HepG2 (cell line): ENCODE results near the gene GMPPA. TPM values are rescaled to one million over a fixed set of nuclear protein-coding genes. Genes with fewer than 3 reads are reported as not detected.

Experiments used
- ATAC-seq: fragments of 200-7000 bp; cut with Tn5 transposase; 3 replicates; pipeline ENCODE4 v1.9.1; 2020; ENCODE audit warnings: mild to moderate bottlenecking, moderate library complexity
- BruUV-seq: library from RNA; stranded (reverse); fragments of 400-500 nt; replicated peaks from 2 replicates; lab custom pipeline; 2021; lab: Mats Ljungman, UMichigan
- CTCF ChIA-PET: fragments of 300-600 bp; formaldehyde crosslinking; extraction: SDS; loops from one replicate; lab custom pipeline; 2021; ENCODE audit warnings: low total read pairs, inconsistent platforms, low intra/inter-chr PET ratio; lab: Yijun Ruan, JAX
- POLR2A ChIA-PET: fragments of 350-600 bp; sonication (Branson Sonifier 250); formaldehyde crosslinking; loops from one replicate; lab custom pipeline; 2020; ENCODE audit warnings: antibody characterized with exemption, inconsistent platforms; lab: Yijun Ruan, JAX
- DNase-seq: peaks from one replicate; pipeline ENCODE4 v3.0.0-alpha.2; 2015; ENCODE audit warnings: low spot score
- FAIRE-seq: peaks from 3 replicates; lab custom pipeline; 2011; peaks lifted over from hg19 to GRCh38; lab: Jason Lieb, UNC
- H2AFZ ChIP-seq: one replicate; pipeline ENCODE4 v1.6.1; 2011; ENCODE audit warnings: low read length, inconsistent platforms
- H3K27ac ChIP-seq: fragments of 300-600 bp; 3 replicates; pipeline ENCODE4 v1.8.0; 2011; ENCODE audit warnings: mixed run types, mild to moderate bottlenecking, mixed read lengths, low read length, inconsistent platforms; ENCODE audit not compliant: insufficient read depth; ENCODE audit errors: extremely low read length
- H3K27me3 ChIP-seq, 2 experiments: fragments of 200-600 bp in 1 of 2; 2 replicates in 1 of 2; 3 replicates in 1 of 2; pipeline versions ENCODE4 v1.6.0 to v1.8.0; 2011; ENCODE audit warnings: low read length in 2 of 2, mild to moderate bottlenecking in 2 of 2, moderate library complexity in 2 of 2, inconsistent platforms in 1 of 2; ENCODE audit not compliant: insufficient read depth in 2 of 2, control insufficient read depth in 1 of 2
- H3K36me3 ChIP-seq, 2 experiments: fragments of 200-600 bp in 1 of 2; replicated peaks in 1 of 2; 2 replicates in 1 of 2; 3 replicates in 1 of 2; pipeline versions ENCODE4 v1.5.1 to v1.8.0; 2011; ENCODE audit warnings: low read length in 2 of 2, inconsistent platforms in 1 of 2; ENCODE audit not compliant: insufficient read depth in 2 of 2, control insufficient read depth in 1 of 2
- H3K4me1 ChIP-seq: 2 replicates; pipeline ENCODE4 v1.5.1; 2012; ENCODE audit warnings: low read length, inconsistent platforms; ENCODE audit not compliant: insufficient read depth
- H3K4me2 ChIP-seq: 2 replicates; pipeline ENCODE4 v1.6.0; 2011; ENCODE audit warnings: low read depth, low read length, inconsistent platforms
- H3K4me3 ChIP-seq, 3 experiments: fragments of 200-600 bp in 1 of 3; sonication (generic), shearing (Covaris generic) in 1 of 3; replicated peaks in 1 of 3; 2 replicates each; pipeline ENCODE4 v1.5.1; 2011 to 2016; ENCODE audit warnings: low read length in 3 of 3, inconsistent platforms in 2 of 3, low read depth in 2 of 3, mild to moderate bottlenecking in 2 of 3, control low read depth in 1 of 3, mixed read lengths in 1 of 3; ENCODE audit not compliant: insufficient read depth in 1 of 3
- H3K79me2 ChIP-seq: one replicate; pipeline ENCODE4 v1.6.1; 2011; ENCODE audit warnings: low read length, inconsistent platforms; ENCODE audit not compliant: insufficient read depth
- H3K9ac ChIP-seq: 2 replicates; pipeline ENCODE4 v1.6.0; 2011; ENCODE audit warnings: mild to moderate bottlenecking, low read depth, low read length, inconsistent platforms; ENCODE audit not compliant: insufficient read depth
- H3K9me3 ChIP-seq: 2 replicates; pipeline ENCODE4 v1.5.1; 2012; ENCODE audit warnings: mild to moderate bottlenecking, low read length
- H4K20me1 ChIP-seq: 2 replicates; pipeline ENCODE4 v1.6.0; 2011; ENCODE audit warnings: inconsistent platforms, mild to moderate bottlenecking, low read length, moderate library complexity; ENCODE audit not compliant: insufficient read depth
- CHCHD3 ChIP-seq: sonication (generic); formaldehyde crosslinking; IDR thresholded peaks from 2 replicates; pipeline ENCODE4 v1.8.0; 2022; ENCODE audit warnings: mild to moderate bottlenecking, missing genetic modification reagents, moderate library complexity
- HDAC2 ChIP-seq: sonication (generic); formaldehyde crosslinking; IDR thresholded peaks from 2 replicates; pipeline ENCODE4 v1.4.0; 2020; ENCODE audit warnings: missing genetic modification reagents
- HNF1A ChIP-seq, 2 experiments: sonication (generic) in 1 of 2; formaldehyde crosslinking in 1 of 2; IDR thresholded peaks; 2 replicates each; pipeline versions ENCODE4 v1.4.0 to v1.6.1; 2016 to 2020; ENCODE audit warnings: borderline replicate concordance in 1 of 2, low read depth in 1 of 2, mild to moderate bottlenecking in 1 of 2, missing genetic modification reagents in 1 of 2
- NFAT5 ChIP-seq: sonication (generic); formaldehyde crosslinking; IDR thresholded peaks from 2 replicates; pipeline ENCODE4 v1.4.0; 2020; ENCODE audit warnings: missing genetic modification reagents
- NFIB ChIP-seq: sonication (generic); formaldehyde crosslinking; IDR thresholded peaks from 2 replicates; pipeline ENCODE4 v1.9.0; 2021; ENCODE audit warnings: missing genetic modification reagents, mild to moderate bottlenecking, borderline replicate concordance
- ZNF30 ChIP-seq: sonication (generic); formaldehyde crosslinking; IDR thresholded peaks from 2 replicates; pipeline ENCODE4 v1.5.0; 2020; ENCODE audit warnings: mild to moderate bottlenecking, missing genetic modification reagents
- ZNF343 ChIP-seq: sonication (generic); formaldehyde crosslinking; IDR thresholded peaks from 2 replicates; pipeline ENCODE4 v1.4.0; 2020; ENCODE audit warnings: mild to moderate bottlenecking, missing genetic modification reagents
- ZNF432 ChIP-seq: sonication (generic); formaldehyde crosslinking; IDR thresholded peaks from 2 replicates; pipeline ENCODE4 v1.5.0; 2020; ENCODE audit warnings: missing genetic modification reagents, mild to moderate bottlenecking, borderline replicate concordance
- ZNF703 ChIP-seq: sonication (generic); formaldehyde crosslinking; IDR thresholded peaks from 2 replicates; pipeline ENCODE4 v1.5.1; 2020; ENCODE audit warnings: missing genetic modification reagents, mild to moderate bottlenecking, moderate library complexity, borderline replicate concordance
- ZNF777 ChIP-seq: sonication (generic); formaldehyde crosslinking; IDR thresholded peaks from 2 replicates; pipeline ENCODE4 v1.4.0; 2020; ENCODE audit warnings: missing genetic modification reagents
- ZNF891 ChIP-seq: sonication (generic); formaldehyde crosslinking; IDR thresholded peaks from 2 replicates; pipeline ENCODE4 v1.5.0; 2020; ENCODE audit warnings: mild to moderate bottlenecking, missing genetic modification reagents
- ZXDC ChIP-seq: sonication (generic); formaldehyde crosslinking; IDR thresholded peaks from 2 replicates; pipeline ENCODE4 v1.5.0; 2020; ENCODE audit warnings: mild to moderate bottlenecking, missing genetic modification reagents
- WGBS: methylation state at CpG from one replicate; pipeline ENCODE4 v1.1.6; 2017; ENCODE audit warnings: low lambda C conversion rate; 5-methylcytosine and 5-hydroxymethylcytosine counted together
- in situ Hi-C: cut with HindIII; loops from 2 replicates; pipeline ENCODE4 v1.10.0; 2017; ENCODE audit warnings: low pct_unique_long_range_greater_than_20kb; ENCODE audit not compliant: extremely low pct_ligation_motif_present
- intact Hi-C: fragments of 100-400 bp; cut with micrococcal nuclease; formaldehyde crosslinking; loops from one replicate; pipeline ENCODE4 v1.10.0; 2022; ENCODE audit not compliant: unreplicated experiment
- polyA plus RNA-seq, 8 experiments: library from polyadenylated mRNA; depleted of rRNA in 3 of 8; stranded (reverse) in 7 of 8; unstranded in 1 of 8; fragments of >200 nt; fragmentation: Illumina TruSeq in 4 of 8; extraction: Trizol in 4 of 8; gene quantifications; 2 replicates each; pipeline versions ENCODE4 v1.2.1 to v1.2.3, GENCODE V29; 2011 to 2016; ENCODE audit warnings: low read depth in 4 of 8, missing spikeins in 1 of 8, mixed read lengths in 1 of 8; ENCODE audit not compliant: insufficient read depth in 1 of 8
- total RNA-seq, 5 experiments: library from RNA; depleted of rRNA; stranded (reverse); fragments of >200 nt; fragmentation: Illumina TruSeq; extraction: Trizol; gene quantifications; 2 replicates each; pipeline ENCODE4 v1.2.3, GENCODE V29; 2016; ENCODE audit warnings: low read depth in 1 of 5

Gene GMPPA
- total and polyA plus RNA-seq, 2 of the 13 experiments (the other 11 are each of a cell fraction or from before 2014, with no cell fraction given) = 81.1 to 106 TPM

- Histone ChIP-seq H3K9ac (peak overlapping the region; percentile 60), H2AFZ (no peak overlapping the region), H3K4me2 (peak overlapping the region; percentile 90), H3K36me3 (peaks cover 6 to 18% of the 10 kb centered on the region in 2 experiments; a peak in 3 of 5 replicates), H3K9me3 (no peaks in the 10 kb centered on the region), H3K4me1 (peaks cover 22% of the 10 kb centered on the region), H3K27me3 (no peaks in the 10 kb centered on the region), H3K27ac (no peak overlapping the region), H3K79me2 (no peaks in the 10 kb centered on the region), H3K4me3 (peak overlapping the region; percentile 71 to 79 (median 73); a peak in 5 of 6 replicates), H4K20me1 (no peaks in the 10 kb centered on the region)
- no peak for FAIRE-seq
- in situ Hi-C loops = no loop called here
- ChIA-PET CTCF (interaction anchor here (2.4 kb wide), 1 partner anchor 12 kb away, joined by 9 read pairs; no protein-coding TSS in a partner anchor), POLR2A (interaction anchor here (0.9 to 3.3 kb wide), 10 partner anchors 8 to 165 kb away, joined by 3 to 28 read pairs (median 10); partner anchors contain the start of genes CHPF, DNPEP, GMPPA and INHA)
- intact Hi-C loops = no loop called here
- no peak for ATAC-seq
- 19% methylated on average over 7 of the region's 7 CpGs for WGBS
- no peak for DNase-seq
- no TSS peak for BruUV-seq
- peak; percentile 8; the same call in 1 of the 2 replicates for TF ChIP-seq ZNF891 (CRISPR knock-in tag)
- 0 out of 2 replicates have a peak, but pooled peaks have one; percentile 56 for TF ChIP-seq ZNF703 (CRISPR knock-in tag)
- 0 out of 2 replicates have a peak, but pooled peaks have one; percentile 25 for TF ChIP-seq ZNF432 (CRISPR knock-in tag)
- TF ChIP-seq ZNF30 = no peak
- 0 out of 2 replicates have a peak, but pooled peaks have one; percentile 16 for TF ChIP-seq ZNF343
- no peak for TF ChIP-seq HDAC2
- peak; percentile 81; the same call in 1 of the 2 replicates for TF ChIP-seq ZXDC (CRISPR knock-in tag)
- TF ChIP-seq NFIB (CRISPR knock-in tag) = 0 out of 2 replicates have a peak, but pooled peaks have one; percentile 37
- no peak for TF ChIP-seq CHCHD3 (CRISPR knock-in tag)
- no peak for TF ChIP-seq HNF1A (IDR thresholded peaks at IDR 0.05; ENCODE audit: low read depth)
- no peak for TF ChIP-seq HNF1A (CRISPR knock-in tag; IDR thresholded peaks at IDR 0.05; ENCODE audit: borderline replicate concordance)
- no peak for TF ChIP-seq ZNF777 (CRISPR knock-in tag)
- TF ChIP-seq NFAT5 (CRISPR knock-in tag) = 0 out of 2 replicates have a peak, but pooled peaks have one; percentile 1
These were observed 54.4 kb downstream of the GMPPA start for GRCh38 chr2:219553168-219553417.
